Sigmoid colon (tissue), 7 donors: Measurements from ENCODE around the gene ZNF486. TPM values are rescaled to one million over a fixed set of nuclear protein-coding genes. Genes with fewer than 3 reads are reported as not detected.
A peak's percentile ranks its signal among the peaks of the same experiment; 100 is the strongest.
"Not testable (repeated sequence)": the region's sequence is repeated elsewhere in the genome, so short reads cannot be mapped to it uniquely, and the experiment has no call there.

Experiments
- DNase-seq: peaks from one replicate; pipeline ENCODE4 v3.0.0-alpha.2; 2019
- H3K27ac ChIP-seq, 4 donors: fragments of 200-600 bp; sonication (generic); one replicate each; pipeline ENCODE4 v1.5.1; 2016 to 2019; ENCODE audit warnings: mild to moderate bottlenecking in 1 of 4
- H3K27me3 ChIP-seq, 3 donors: fragments of 200-600 bp; sonication (generic); one replicate each; pipeline ENCODE4 v1.5.1; 2019; ENCODE audit warnings: mild to moderate bottlenecking in 1 of 3
- H3K36me3 ChIP-seq, 4 donors: fragments of 200-600 bp; sonication (generic); one replicate each; pipeline ENCODE4 v1.5.1; 2016 to 2019
- H3K4me1 ChIP-seq, 4 donors: fragments of 200-600 bp; sonication (generic); one replicate each; pipeline ENCODE4 v1.5.1; 2017 to 2019
- H3K4me3 ChIP-seq, 4 donors: fragments of 200-600 bp; sonication (generic); one replicate each; pipeline ENCODE4 v1.5.1; 2017 to 2019; ENCODE audit warnings: mild to moderate bottlenecking in 2 of 4, moderate library complexity in 1 of 4
- H3K9me3 ChIP-seq, 4 donors: fragments of 200-600 bp in 3 of 4; sonication (generic) in 3 of 4; one replicate each; pipeline versions ENCODE4 v1.5.1 to v1.6.1; 2013 to 2019
- EP300 ChIP-seq, 4 donors: sonication (generic); formaldehyde crosslinking; IDR thresholded peaks; one replicate each; pipeline ENCODE4 v1.6.1; 2017; ENCODE audit warnings: antibody characterized with exemption in 4 of 4
- POLR2A ChIP-seq, 2 donors: fragments of 450-650 bp; IDR thresholded peaks; one replicate each; pipeline ENCODE4 v1.6.1; 2016; ENCODE audit warnings: antibody characterized with exemption in 2 of 2, mild to moderate bottlenecking in 2 of 2, moderate library complexity in 2 of 2
- POLR2AphosphoS5 ChIP-seq, 4 donors: sonication (generic); formaldehyde crosslinking; IDR thresholded peaks; one replicate each; pipeline ENCODE4 v1.6.1; 2017; ENCODE audit warnings: antibody characterized with exemption in 4 of 4
- WGBS, 2 donors: extraction: QIAGEN DNeasy Blood & Tissue Kit; methylation state at CpG; one replicate each; pipeline ENCODE4 v1.1.7; 2013; 5-methylcytosine and 5-hydroxymethylcytosine counted together
- intact Hi-C: fragments of 100-400 bp; cut with DNase I; formaldehyde crosslinking; loops from one replicate; pipeline ENCODE4 v1.15.1; 2023
- polyA plus RNA-seq, 3 donors: library from polyadenylated mRNA; stranded (reverse); fragments of 200-250 nt; gene quantifications; one replicate each; pipeline ENCODE4 v1.2.3, GENCODE V29; 2013
- small RNA-seq, 3 donors: library from RNA; depleted of rRNA; stranded (forward); fragments of <200 nt; gene quantifications; one replicate each; pipeline ENCODE3, GENCODE V24; 2016
- total RNA-seq, 4 donors: library from RNA; depleted of rRNA; stranded (reverse); fragments of >200 nt; gene quantifications; one replicate each; pipeline ENCODE4 v1.1.0, GENCODE V29; 2016
- TF ChIP-seq, protein P1 (sequence below), 4 experiments: fragments of 450-650 bp in 3 of 4; fragments of 200-600 bp in 1 of 4; IDR thresholded peaks; one replicate each; pipeline ENCODE4 v1.5.1; 2016 to 2019; ENCODE audit warnings: antibody characterized with exemption in 4 of 4, mild to moderate bottlenecking in 3 of 4, moderate library complexity in 2 of 4
- donor health status: healthy with polysubstance abuse.
- donor health status: Bipolar disorder and iron deficiency.
- donor health status: healthy.

The ZNF486 gene
- total and polyA plus RNA-seq, 7 donors: 0.92 to 4.2 (median 3.5) TPM

DNA sequence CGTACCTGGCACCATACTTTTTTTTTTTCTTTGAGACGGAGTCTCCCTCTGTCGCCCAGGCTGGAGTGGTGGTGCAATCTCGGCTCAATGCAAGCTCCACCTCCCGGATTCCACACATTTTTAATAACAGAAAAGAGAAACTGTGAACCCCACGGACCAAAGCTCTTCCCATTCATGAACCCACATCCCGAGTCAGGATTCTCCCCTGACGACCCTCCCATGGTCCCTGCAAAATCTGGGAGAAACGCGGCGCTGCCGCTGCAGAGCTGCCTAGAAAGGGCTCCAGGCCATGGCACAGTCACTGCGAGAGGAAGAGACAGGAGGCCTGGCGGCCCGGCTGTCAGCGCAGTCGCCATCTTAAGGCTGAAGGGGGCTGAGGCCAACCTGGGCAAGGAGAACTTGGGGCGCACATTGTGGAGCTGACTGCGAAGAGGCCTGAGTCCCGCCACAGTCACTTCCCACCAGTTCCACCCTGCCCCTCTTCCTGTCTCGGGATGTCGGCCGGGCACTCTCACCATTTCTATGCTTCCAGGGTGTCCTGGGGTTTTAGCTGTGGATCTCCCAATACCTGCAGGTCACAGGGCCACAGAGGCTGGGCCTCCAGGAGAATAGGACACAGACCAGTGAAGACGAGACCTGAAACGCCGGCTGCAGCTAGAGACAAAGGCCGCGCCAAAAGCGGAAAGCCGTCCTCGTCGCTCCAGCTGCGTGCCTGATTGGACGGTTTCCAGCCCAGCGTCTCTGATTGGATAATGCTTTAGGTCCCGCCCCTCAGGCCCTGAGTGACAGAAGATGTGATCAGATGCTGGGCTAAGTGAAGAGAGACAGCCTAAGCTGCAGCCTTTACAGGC lies 71.0 kb downstream of the ZNF486 start:
- Histone ChIP-seq H3K27ac (peak overlapping the region in 2 of 4 donors; percentile 31 to 59), H3K4me3 (peak overlapping the region; percentile 34 to 72 (median 56)), H3K36me3 (no peaks in the 10 kb centered on the region), H3K9me3 (no peaks in the 10 kb centered on the region), H3K4me1 (peaks cover 0 to 10% (median 4%) of the 10 kb centered on the region in 4 donors), H3K27me3 (no peaks in the 10 kb centered on the region)
- 2 to 10% methylated on average over 36 of the region's 36 CpGs for whole genome bisulfite sequencing, 2 donors
- DNase-seq: peak; percentile 94
- intact Hi-C loops: loop anchor here (5.0 kb wide), 1 partner anchor 596 kb away; the partner anchor contains the start of gene GMIP
- TF ChIP-seq POLR2A (IDR thresholded peaks at IDR 0.05): no peak
- TF ChIP-seq POLR2AphosphoS5 (IDR thresholded peaks at IDR 0.05): peak in 1 of 4 donors; percentile 16

DNA sequence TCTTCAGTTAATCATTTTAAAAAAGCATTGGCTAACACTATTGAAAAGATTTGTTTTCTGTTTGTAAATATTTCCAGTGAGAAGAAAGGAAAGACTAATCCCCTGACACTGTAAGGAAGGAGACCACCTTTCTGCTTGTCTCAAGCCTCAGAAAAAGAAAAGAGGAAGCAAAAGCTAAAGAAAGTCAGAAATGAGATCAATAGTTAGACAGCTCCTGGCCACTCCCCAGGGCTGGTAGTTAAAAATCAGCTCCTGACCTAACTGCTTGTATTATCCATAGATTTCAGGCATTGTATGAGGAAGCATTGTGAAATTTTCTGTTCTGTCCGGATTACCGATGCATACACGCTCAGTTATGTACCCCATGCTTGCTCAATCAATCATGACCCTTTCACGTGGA lies 76.6 kb downstream of the ZNF486 start:
- Histone ChIP-seq H3K4me3 (no peak overlapping the region), H3K4me1 (no peaks in the 10 kb centered on the region), H3K27ac (no peak overlapping the region), H3K9me3 (no peaks in the 10 kb centered on the region), H3K36me3 (no peaks in the 10 kb centered on the region), H3K27me3 (no peaks in the 10 kb centered on the region)
- intact Hi-C loops: no loop called here
- no peak for TF ChIP-seq EP300 (IDR thresholded peaks at IDR 0.05)
- TF ChIP-seq POLR2A (IDR thresholded peaks at IDR 0.05): no peak
- no peak for TF ChIP-seq POLR2AphosphoS5 (IDR thresholded peaks at IDR 0.05)
- 90 to 92% methylated on average over 4 of the region's 4 CpGs for WGBS, 2 donors
- no peak for DNase-seq

DNA sequence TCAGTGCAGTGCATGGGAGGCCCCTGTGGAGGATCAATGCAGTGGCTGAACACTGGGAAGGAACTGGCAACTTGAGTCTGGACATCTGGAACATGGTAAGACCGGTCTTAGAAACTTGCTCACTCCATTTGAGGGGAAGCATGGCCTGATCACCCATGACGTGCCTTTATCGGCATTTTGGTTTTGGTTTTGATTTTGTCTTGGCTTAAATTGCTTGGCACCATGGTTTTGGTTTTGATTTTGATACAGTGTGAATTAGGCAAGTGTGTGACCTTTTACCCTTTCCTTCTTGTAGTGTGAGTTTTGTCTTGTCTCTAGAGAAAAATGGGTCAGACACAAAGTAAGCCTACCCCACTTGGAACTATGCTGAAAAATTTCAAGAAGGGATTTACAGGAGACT lies 77.3 kb downstream of the ZNF486 start:
- 68 to 72% methylated on average over 3 of the region's 3 CpGs for WGBS, 2 donors
- no peaks in the 10 kb centered on the region for H3K36me3 ChIP-seq

DNA sequence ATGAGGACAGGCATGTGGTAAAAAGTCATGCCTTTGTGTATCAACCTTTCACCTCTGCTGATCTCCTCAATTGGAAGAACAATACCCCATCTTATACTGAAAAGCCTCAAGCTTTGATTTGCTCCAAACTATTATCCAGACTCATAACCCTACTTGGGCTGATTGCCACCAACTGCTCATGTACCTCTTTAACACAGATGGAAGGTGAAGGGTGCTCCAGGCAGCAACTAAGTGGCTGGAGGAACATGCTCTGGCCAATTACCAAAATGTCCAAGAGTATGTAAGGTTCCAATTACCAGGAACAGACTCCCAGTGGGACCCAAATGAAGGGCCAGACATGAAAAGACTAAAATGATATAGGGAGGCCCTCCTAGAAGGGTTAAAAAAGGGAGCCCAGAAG lies 78.3 kb downstream of the ZNF486 start:
- Histone ChIP-seq H3K4me1 (no peaks in the 10 kb centered on the region), H3K27ac (no peak overlapping the region), H3K36me3 (no peaks in the 10 kb centered on the region), H3K4me3 (no peak overlapping the region), H3K27me3 (no peaks in the 10 kb centered on the region), H3K9me3 (no peaks in the 10 kb centered on the region)
- no peak for DNase-seq
- intact Hi-C loops: no loop called here
- TF ChIP-seq POLR2A (IDR thresholded peaks at IDR 0.05) (no peak), EP300 (IDR thresholded peaks at IDR 0.05) (no peak), POLR2AphosphoS5 (IDR thresholded peaks at IDR 0.05) (no peak)
- TF ChIP-seq, protein P1, sequence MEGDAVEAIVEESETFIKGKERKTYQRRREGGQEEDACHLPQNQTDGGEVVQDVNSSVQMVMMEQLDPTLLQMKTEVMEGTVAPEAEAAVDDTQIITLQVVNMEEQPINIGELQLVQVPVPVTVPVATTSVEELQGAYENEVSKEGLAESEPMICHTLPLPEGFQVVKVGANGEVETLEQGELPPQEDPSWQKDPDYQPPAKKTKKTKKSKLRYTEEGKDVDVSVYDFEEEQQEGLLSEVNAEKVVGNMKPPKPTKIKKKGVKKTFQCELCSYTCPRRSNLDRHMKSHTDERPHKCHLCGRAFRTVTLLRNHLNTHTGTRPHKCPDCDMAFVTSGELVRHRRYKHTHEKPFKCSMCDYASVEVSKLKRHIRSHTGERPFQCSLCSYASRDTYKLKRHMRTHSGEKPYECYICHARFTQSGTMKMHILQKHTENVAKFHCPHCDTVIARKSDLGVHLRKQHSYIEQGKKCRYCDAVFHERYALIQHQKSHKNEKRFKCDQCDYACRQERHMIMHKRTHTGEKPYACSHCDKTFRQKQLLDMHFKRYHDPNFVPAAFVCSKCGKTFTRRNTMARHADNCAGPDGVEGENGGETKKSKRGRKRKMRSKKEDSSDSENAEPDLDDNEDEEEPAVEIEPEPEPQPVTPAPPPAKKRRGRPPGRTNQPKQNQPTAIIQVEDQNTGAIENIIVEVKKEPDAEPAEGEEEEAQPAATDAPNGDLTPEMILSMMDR (IDR thresholded peaks at IDR 0.05): no peak

More for the DNA sequence above, 77.3 kb downstream of the ZNF486 start:
- TF ChIP-seq POLR2AphosphoS5 (IDR thresholded peaks at IDR 0.05): no peak
- no peak for TF ChIP-seq POLR2A (IDR thresholded peaks at IDR 0.05)
- no peak for TF ChIP-seq EP300 (IDR thresholded peaks at IDR 0.05)
- Histone ChIP-seq H3K4me3 (no peak overlapping the region), H3K9me3 (no peaks in the 10 kb centered on the region), H3K27ac (no peak overlapping the region), H3K27me3 (no peaks in the 10 kb centered on the region), H3K4me1 (no peaks in the 10 kb centered on the region)
- intact Hi-C loops: no loop called here
- DNase-seq: no peak

DNA sequence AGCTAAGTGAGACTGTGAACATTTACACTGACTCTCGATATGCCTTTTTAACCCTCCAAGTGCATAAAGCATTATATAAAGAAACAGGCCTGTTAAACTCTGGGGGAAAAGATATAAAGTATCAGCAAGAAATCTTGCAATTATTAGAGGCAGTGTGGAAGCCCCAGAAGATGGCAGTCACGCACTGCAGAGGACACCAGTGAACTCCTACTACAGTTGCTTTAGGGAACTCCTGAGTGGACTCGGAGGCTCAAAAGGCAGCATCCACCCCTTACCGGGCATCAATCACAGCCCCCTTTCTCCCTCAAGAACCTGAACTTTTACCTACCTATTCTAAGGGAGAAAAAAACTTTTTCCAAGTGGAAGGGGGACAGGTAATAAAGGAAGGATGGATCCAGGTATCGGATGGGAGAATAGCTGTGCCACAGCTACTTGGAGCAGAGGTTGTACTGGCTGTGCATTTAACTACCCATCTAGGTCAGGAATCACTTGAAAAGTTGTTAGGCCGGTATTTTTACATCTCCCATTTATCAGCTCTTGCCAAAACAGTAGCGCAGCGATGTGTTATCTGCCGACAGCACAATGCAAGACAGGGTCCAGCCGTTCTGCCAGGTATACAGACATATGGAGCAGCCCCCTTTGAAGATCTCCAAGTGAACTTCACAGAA lies 80.1 kb downstream of the ZNF486 start:
- Histone ChIP-seq H3K4me3 (no peak overlapping the region), H3K36me3 (no peaks in the 10 kb centered on the region), H3K9me3 (no peaks in the 10 kb centered on the region), H3K27me3 (no peaks in the 10 kb centered on the region), H3K4me1 (no peaks in the 10 kb centered on the region), H3K27ac (no peak overlapping the region)
- intact Hi-C loops: no loop called here
- TF ChIP-seq, protein P1 (IDR thresholded peaks at IDR 0.05): peak in 2 of 4 experiments; percentile 32 to 37
- TF ChIP-seq POLR2A (IDR thresholded peaks at IDR 0.05): no peak
- TF ChIP-seq POLR2AphosphoS5 (IDR thresholded peaks at IDR 0.05): no peak
- no peak for TF ChIP-seq EP300 (IDR thresholded peaks at IDR 0.05)
- DNase-seq: no peak
- 56 to 62% methylated on average over 10 of the region's 10 CpGs for WGBS, 2 donors

DNA sequence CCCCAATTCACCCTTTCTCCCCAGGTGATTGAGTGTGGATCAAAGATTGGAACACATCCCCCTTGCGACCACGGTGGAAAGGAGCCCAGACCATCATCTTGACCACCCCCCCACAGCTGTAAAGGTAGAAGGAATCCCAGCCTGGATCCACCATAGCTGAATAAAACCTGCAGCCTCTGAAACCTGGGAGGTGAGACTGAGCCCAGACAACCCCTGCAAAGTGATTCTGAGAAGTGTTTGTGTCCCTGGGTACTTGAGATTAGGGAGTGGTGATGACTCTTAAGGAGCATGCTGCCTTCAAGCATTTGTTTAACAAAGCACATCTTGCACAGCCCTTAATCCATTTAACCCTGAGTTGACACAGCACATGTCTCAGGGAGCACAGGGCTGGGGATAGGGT lies 81.2 kb downstream of the ZNF486 start:
- intact Hi-C loops: not testable (repeated sequence)
- WGBS, 2 donors: 67 to 80% methylated on average over 2 of the region's 2 CpGs

More for the DNA sequence above, 81.2 kb downstream of the ZNF486 start:
- H3K27ac ChIP-seq, H3K4me1 ChIP-seq, H3K4me3 ChIP-seq, H3K9me3 ChIP-seq, DNase-seq, H3K36me3 ChIP-seq, H3K27me3 ChIP-seq: not testable (repeated sequence)

Small RNAs within 50 kb of the gene (small RNA-seq; reads per million reads assigned to genes)
- gene AC011447.4: 0 reads per million in 3 donors

Other genes with a start within 250 kb of the ZNF486 start
- gene ZNF682, start 127.7 kb upstream of the ZNF486 start, total RNA-seq: 1 to 10 TPM; 1.8 to 3.0 (median 2.1) TPM
- gene ZNF682, start 127.7 kb upstream of the ZNF486 start, polyA plus RNA-seq: 1 to 10 TPM in 2 of 3 donors, under 1 TPM in 1; 0.69 to 2.8 (median 1.8) TPM
- gene ZNF90, start 89.2 kb upstream of the ZNF486 start, total RNA-seq: 1 to 10 TPM; 2.8 to 4.6 (median 3.6) TPM
- 1 to 10 TPM in 2 of 3 donors, not detected in 1; 1.5 to 1.8 TPM for gene ZNF90, start 89.2 kb upstream of the ZNF486 start, polyA plus RNA-seq